Neural crest cell (in vitro differentiated cells): ENCODE measurements around the gene TAGLN3. TPM values are rescaled to one million over a fixed set of nuclear protein-coding genes. Genes with fewer than 3 reads are reported as not detected.
A peak's percentile ranks its signal among the peaks of the same experiment; 100 is the strongest.

Experiments used
- DNase-seq: peaks from one replicate; pipeline ENCODE4 v3.0.0; 2021; ENCODE audit warnings: low read depth, mixed read lengths, low spot score
- H3K27ac Mint-ChIP-seq: one replicate; pipeline ENCODE4 v1.8.0; 2021; ENCODE audit warnings: mild to moderate bottlenecking, mixed read lengths; ENCODE audit not compliant: unreplicated experiment
- H3K27me3 Mint-ChIP-seq: 2 replicates; pipeline ENCODE4 v1.8.0; 2021; ENCODE audit warnings: low read depth, mild to moderate bottlenecking, mixed read lengths
- H3K36me3 Mint-ChIP-seq: 2 replicates; pipeline ENCODE4 v1.8.0; 2021; ENCODE audit warnings: low read depth, mild to moderate bottlenecking, mixed read lengths
- H3K4me1 Mint-ChIP-seq: 2 replicates; pipeline ENCODE4 v1.8.0; 2021; ENCODE audit warnings: mixed read lengths
- H3K4me3 Mint-ChIP-seq: one replicate; pipeline ENCODE4 v1.8.0; 2021; ENCODE audit warnings: mild to moderate bottlenecking, mixed read lengths
- H3K9me3 Mint-ChIP-seq: 2 replicates; pipeline ENCODE4 v1.8.0; 2021; ENCODE audit warnings: mixed read lengths
- total RNA-seq: library from RNA; stranded (reverse); gene quantifications from 2 replicates; pipeline ENCODE4 v1.2.1, GENCODE V29; 2021
- TF ChIP-seq, protein P1 (sequence below): fragments of 200-600 bp; sonication (generic); conservative IDR thresholded peaks from 2 replicates; pipeline ENCODE4 v1.5.0; 2021; ENCODE audit warnings: antibody characterized with exemption, mild to moderate bottlenecking

The TAGLN3 gene
- total RNA-seq, 1 donor from 2014 or later = 70.2 TPM

DNA sequence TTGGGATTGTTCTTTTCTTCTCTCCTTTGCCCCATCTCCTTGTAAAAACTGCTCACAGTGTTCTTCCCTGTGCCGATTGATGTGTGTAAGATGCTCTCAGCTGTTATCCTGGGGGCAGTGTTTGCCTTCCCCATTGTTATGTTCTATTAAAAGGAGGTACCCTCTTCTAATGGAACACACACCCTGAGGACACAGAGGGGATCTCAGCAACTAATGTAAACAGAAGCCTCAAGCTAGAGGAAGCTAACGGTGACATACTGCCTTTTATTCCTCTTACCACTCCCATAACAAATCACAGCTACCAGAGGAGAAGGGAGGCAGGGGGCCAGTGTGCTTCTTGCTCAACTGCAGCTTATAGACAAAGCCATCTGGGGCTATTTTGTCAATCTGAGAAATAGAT lies 2.2 kb downstream of the TAGLN3 start:
- peaks cover 23% of the 10 kb centered on the region for H3K36me3 Mint-ChIP-seq
- H3K27ac Mint-ChIP-seq = peak overlapping the region; percentile 83

DNA sequence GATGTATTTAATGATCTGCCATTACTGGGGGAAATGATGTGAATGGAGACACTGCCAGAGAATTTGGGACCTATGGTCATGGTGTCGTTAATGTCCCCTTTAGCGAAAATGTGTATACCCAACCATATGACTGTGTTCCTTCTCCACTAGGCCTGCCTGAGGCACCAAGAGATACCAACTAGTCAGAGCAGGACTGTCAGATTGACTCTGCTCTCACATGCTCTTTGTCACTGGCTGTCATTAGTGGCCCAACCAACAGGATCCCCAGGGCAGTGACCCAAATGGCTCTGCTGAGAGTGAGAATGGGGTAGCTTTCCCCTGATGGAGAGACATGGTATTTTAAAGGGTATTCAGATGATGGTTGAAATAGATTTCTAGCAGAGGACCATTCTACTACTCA lies 2.8 kb downstream of the TAGLN3 start:
- H3K27ac Mint-ChIP-seq = no peak overlapping the region
- no peak for DNase-seq
- H3K9me3 Mint-ChIP-seq = no peaks in the 10 kb centered on the region
- H3K4me1 Mint-ChIP-seq = peaks cover 69% of the 10 kb centered on the region
- TF ChIP-seq, protein P1, sequence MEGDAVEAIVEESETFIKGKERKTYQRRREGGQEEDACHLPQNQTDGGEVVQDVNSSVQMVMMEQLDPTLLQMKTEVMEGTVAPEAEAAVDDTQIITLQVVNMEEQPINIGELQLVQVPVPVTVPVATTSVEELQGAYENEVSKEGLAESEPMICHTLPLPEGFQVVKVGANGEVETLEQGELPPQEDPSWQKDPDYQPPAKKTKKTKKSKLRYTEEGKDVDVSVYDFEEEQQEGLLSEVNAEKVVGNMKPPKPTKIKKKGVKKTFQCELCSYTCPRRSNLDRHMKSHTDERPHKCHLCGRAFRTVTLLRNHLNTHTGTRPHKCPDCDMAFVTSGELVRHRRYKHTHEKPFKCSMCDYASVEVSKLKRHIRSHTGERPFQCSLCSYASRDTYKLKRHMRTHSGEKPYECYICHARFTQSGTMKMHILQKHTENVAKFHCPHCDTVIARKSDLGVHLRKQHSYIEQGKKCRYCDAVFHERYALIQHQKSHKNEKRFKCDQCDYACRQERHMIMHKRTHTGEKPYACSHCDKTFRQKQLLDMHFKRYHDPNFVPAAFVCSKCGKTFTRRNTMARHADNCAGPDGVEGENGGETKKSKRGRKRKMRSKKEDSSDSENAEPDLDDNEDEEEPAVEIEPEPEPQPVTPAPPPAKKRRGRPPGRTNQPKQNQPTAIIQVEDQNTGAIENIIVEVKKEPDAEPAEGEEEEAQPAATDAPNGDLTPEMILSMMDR = no peak
- H3K36me3 Mint-ChIP-seq = peaks cover 26% of the 10 kb centered on the region
- peak overlapping the region; percentile 99 for H3K4me3 Mint-ChIP-seq
- H3K27me3 Mint-ChIP-seq = no peaks in the 10 kb centered on the region

More for the DNA sequence above, 2.2 kb downstream of the TAGLN3 start:
- DNase-seq = no peak
- H3K4me3 Mint-ChIP-seq = peak overlapping the region; percentile 99
- no peaks in the 10 kb centered on the region for H3K9me3 Mint-ChIP-seq
- TF ChIP-seq, protein P1 = no peak
- H3K27me3 Mint-ChIP-seq = no peaks in the 10 kb centered on the region
- H3K4me1 Mint-ChIP-seq = peaks cover 69% of the 10 kb centered on the region

DNA sequence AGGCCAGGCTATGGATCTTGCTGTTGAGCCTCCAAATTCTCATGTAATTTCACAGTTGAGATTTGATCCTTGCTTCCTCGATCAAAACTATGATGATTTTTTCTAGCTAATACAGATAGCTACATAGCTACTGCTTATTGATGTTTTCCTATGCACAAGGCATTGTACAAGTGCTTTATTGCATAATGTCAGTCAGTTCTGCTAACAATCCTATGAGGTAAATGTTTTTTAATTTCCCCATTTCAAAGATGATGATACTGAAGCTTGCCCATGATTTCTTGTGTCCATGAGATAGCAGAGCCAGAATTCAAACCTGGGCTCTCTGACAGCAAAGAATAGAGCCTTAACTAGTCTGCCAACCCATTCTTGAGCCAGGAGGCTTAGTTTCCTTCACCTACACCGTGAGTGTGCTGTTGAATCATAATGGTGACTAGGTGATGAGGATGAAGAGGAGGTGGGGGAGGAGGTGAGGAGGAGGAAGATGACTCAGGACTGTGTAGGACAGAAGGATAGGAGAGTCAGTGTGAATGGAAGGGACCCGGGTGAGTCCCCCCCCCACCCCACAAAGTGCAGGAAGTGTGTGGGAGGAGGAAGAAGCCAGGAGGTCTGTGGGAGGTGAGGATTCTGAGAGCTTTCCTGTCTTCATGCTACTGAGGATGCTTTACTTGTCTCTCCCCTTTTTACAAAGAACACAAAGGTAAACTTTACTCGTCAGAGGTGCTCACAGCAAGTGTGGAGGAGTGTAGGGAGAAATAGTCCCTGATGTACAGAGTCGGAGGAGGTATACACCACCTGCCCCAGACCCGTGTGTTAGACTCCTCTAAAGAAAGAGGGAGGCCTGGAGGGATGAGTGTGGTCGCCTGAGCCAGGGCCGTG lies 3.6 kb downstream of the TAGLN3 start:
- DNase-seq = no peak
- peaks cover 63% of the 10 kb centered on the region for H3K4me1 Mint-ChIP-seq

DNA sequence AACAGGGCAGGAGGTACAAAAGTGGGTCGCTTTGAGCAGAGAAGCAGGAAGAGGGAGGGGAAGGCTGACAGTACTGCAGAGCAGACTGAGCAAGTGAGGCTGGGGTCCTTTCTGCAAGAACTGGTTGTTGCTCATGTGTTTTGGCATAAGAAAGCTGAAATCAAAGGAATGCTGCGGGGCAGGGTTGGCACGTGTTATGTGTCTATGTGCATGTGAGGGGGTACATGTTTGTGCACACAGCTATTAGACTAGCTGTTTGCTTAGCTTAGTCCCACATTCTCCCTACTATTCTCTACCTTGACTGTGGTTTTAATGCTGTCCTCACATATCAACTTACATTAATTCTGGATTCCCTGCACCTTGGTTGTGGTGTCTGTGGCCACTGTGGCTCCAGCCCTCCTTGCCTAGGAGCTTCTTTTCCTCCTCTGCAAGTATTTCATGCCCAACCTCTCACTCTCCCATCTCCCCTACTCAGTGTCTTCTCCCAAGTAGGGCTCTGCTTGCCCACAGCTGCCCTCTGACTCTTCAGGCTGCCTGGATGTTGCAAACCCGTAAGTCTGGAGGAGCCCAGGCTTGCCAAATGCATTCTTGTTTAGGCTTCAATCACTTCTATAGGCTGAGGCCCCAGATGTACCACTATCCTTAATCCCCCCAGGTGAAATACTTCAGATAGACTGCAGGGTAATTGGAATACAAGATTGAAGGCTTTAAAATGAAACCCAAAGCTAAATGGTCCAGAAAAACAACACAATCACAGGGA lies 4.8 kb downstream of the TAGLN3 start:
- Mint-ChIP-seq H3K4me1 (peaks cover 57% of the 10 kb centered on the region), H3K4me3 (peak overlapping the region; percentile 99), H3K9me3 (no peaks in the 10 kb centered on the region), H3K27ac (no peak overlapping the region), H3K27me3 (no peaks in the 10 kb centered on the region), H3K36me3 (peaks cover 25% of the 10 kb centered on the region)
- no peak for DNase-seq
- TF ChIP-seq, protein P1 = no peak

More for the DNA sequence above, 3.6 kb downstream of the TAGLN3 start:
- Mint-ChIP-seq H3K9me3 (no peaks in the 10 kb centered on the region), H3K27me3 (no peaks in the 10 kb centered on the region), H3K27ac (peak overlapping the region; percentile 40), H3K36me3 (peaks cover 23% of the 10 kb centered on the region), H3K4me3 (peak overlapping the region; percentile 99)
- TF ChIP-seq, protein P1 = no peak

DNA sequence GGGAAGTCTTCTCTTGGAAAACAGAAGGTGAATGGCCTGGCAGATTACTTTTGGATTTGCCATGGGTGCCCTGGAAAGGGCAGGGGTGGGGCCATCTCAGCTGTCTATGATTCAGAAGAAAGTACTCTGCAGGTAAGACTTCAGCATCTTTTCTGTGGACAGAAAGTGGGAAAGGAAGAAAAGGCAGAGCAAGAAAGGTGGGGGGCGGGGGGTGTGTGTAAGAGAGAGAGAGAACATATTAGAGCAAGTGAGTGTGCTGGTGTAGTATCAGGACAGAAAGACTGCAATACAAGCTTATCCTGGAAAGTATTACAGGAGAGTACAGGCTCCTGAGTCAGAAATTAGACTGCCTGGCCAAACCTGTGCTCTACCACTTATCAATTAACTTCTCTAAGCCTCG lies 5.5 kb downstream of the TAGLN3 start:
- peaks cover 59% of the 10 kb centered on the region for H3K4me1 Mint-ChIP-seq
- TF ChIP-seq, protein P1 = no peak
- H3K27me3 Mint-ChIP-seq = no peaks in the 10 kb centered on the region
- DNase-seq = no peak
- peak overlapping the region; percentile 99 for H3K4me3 Mint-ChIP-seq
- no peaks in the 10 kb centered on the region for H3K9me3 Mint-ChIP-seq
- H3K36me3 Mint-ChIP-seq = peaks cover 30% of the 10 kb centered on the region
- H3K27ac Mint-ChIP-seq = no peak overlapping the region
